Activated T-cell treated with anti-CD3 and anti-CD28 coated beads for 1 hour (primary cell): ENCODE results near the gene SARS1.
"Not testable (repeated sequence)": the region's sequence is repeated elsewhere in the genome, so short reads cannot be mapped to it uniquely, and the experiment has no call there.

ENCODE experiments used
- DNase-seq: peaks from one replicate; pipeline ENCODE4 v3.0.0-alpha.2; 2020; ENCODE audit warnings: low read depth

Gene SARS1

DNA sequence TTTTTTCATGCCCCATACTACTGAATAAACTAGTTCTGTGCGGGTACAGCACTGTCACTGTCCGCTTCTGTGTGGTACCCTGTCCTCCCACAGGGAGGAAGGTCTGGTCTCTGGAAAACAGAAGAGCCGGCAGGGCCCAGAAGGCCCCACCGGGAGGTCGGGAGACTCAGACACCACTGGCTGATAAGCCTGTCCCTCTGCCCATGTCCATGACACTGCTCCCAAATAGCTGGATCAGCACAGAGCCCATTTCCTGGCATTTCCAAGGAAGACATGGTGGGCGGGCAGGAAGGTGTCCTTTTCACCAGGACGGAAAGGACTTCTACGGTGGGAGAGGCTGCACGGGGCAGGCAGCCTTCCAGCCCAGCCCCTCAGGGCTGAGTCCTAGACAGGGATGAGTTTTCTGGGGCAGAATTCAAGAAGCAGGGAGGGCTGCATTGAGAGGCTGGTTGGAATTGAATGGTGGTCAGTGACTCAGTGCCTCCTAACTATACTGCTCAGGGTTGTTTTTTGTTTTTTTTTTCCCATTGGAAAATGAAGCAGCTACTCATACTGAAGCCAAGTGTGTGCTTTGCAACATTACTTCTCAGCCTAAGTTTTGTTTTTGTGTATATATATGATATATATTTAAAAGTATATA, 62.1 kb downstream of the SARS1 start:
- no peak for DNase-seq

DNA sequence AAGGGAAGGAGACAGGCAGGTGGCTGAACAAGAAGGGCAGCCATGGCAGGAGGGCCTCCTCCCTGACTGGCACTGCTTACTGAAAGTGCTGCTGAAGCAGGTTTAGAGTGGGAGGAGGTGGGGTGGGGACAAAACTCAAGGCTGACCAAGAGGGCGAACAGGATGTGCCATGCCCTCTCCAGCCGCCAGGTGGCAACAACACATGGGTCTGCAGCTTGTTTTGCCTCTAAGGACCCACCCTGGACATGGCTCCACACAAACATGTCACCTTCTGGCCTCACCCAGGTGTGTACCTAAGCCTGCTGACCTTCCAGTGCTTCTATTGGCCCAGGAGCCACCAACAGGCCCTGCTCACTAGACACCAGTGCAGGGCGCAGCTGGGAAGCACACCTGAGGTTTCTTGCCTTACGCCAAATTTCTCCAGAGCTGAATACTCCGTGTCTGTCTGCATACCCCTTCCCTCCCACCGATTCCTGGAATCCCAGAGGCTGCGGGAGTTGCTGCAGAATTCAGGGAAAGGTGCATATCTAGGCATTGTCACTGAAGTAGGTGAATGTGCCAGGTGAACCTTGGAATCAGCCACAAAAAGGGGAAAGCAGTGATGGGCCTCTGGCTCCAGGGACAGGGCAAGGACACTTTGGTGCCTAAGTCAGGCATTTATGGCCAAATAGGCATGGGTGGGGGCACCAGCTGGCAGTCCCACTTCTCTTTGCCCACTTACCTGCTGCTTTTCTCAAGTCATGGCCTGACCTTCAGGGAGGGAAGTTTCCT, 63.9 kb downstream of the SARS1 start:
- DNase-seq = peak; percentile 51

DNA sequence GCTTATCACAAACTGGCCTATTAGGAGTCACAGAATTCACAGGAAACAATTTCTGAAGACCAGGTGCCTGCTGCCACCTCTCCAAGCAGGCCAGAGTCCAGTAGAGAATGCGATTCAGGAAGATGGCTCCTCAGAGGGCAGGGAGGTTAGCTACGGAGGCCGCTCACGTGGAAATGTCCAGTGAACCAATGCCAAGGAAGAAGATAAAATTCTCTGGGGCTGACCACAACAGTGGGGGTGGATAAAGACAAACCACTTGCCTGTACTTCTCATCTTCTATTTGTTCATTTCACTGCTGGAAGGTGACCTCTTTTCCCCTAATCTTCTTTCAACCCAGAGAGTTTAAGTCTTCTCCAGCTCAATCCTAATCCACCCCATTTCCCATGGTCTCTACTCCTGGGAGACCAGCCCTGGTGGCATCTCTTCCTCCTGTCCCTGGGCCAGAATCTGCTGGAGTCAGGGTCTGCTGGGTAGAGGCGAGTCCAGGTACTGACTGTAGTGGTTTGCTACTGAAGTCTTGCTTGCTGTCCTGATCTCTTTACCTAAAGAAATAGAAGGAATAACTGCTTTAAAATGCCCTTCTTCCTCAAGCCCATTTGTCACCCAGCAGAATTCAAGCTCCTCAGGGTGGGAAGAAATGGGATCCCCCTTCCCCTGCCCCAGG, 66.0 kb downstream of the SARS1 start:
- DNase-seq = no peak

DNA sequence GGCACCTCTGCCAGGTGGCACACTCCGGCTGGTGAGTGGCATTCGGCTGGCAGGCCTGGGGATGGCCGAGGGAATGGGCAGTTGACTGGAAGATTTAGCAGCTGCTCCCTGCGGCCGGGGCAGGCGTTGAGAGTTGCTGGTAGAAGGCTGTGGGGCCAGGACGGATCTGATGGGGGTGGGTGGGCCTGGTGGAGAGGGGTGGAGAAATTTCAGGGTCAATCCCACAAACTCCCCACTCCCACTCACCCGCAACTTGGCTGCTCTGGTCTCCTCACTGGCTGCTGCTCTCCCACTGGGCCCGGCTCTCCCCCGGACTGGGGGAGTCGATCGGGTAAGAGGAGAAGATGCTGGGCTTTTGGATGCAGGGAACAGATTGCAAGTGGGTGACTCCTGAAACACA, 67.1 kb downstream of the SARS1 start:
- no peak for DNase-seq

DNA sequence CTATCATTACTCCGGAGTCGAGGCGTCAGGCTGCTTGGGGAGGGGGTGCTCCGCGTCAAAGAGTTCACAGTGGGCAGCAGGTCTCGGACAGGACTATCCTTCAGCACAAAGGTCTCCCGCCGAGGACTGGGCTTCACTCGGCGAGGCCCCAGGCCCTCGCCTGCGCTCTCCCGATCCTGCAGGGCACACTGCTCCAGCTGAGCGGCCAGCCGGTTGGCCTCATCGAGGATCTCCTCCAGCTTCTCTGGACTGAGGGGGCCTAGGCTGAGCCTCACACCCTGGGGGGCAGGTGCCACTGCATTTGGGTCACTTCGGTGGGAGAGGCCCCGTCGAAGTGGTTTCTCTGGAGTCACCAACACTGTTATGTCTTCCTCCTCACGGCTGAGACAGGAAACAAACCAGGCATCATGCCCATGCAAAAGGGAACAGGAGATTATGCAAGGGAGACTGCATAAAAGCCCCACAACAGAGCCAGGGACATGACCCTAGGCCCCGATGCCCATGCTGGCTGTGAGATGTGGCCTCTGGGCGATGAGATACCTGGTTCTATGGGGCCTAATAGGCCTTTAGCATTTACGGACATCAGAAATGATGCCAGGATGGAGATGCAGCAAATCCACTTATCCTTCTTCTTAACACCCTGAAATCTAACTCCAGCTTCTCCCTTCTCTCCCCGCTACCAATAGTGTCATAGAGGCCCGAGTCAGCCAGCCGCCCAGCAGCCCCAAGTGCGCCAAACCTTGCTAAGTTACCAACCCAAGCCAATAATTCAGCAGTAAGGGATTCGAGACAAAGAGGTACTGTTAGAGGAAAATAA, 68.2 kb downstream of the SARS1 start:
- DNase-seq = no peak

DNA sequence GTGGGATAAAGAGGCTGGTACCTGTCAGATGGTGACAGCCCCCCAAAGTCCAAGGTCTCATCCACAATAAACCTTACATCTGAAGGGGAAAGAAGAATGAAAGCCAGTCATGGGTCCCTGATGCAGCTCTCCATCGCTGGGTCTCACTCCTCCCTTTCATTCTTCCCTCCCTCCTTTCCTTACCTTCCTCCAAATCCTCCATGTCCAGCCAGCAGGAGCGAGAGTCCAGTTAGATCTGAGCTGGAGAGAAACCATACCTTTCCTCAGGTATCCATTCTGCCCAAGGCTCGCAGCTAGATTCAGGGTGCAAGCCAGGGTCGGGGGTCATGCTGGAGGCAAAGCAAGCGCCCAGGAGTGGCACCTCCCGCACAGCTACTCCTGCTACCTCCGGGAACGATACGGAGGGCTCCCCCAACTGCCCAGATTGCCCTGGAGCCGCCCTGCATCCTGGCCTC, 68.8 kb downstream of the SARS1 start:
- no peak for DNase-seq

DNA sequence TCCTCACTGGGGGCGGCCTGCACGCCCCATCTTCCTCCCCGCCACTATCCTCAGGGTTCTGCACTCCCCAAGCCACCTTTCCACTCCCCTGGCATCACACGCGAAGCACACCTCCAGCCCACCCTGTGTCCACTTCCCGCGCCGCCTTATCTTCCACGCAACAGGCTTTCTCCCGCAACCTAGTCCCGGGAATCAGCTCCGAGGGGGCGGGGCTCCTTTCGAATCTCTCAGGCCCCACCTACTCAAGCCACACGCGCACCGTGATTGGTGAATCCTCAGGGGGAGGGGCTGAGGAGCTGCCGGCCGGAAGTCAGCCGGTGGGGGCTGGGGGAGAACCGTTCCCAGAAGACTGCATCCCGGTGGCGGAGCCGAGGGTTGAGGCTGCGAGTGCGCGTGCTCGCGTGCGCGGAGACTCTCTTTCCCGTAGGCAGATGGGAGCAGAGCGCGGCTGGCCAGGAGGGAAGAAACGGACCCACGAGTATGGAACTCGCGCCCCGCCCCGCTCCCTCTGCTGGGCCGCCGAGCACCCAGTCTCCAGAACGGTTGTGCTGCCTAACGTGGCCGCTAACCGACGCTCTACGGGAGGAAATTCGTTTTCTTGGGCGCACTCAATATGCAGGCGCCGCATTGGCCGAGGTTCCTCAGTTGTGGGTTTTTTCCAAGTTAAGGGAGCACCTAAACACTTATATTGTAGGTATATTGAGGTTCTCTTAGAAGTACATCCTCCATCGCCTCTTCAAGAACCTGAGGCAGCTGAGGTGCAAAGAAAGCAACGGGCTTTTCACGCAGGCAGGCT, 69.4 kb downstream of the SARS1 start, which contains the start of gene PSRC1:
TSS of gene PSRC1 (minus strand) at position 194 of the 796 bp plus-strand sequence.
- peak; percentile 87 for DNase-seq

DNA sequence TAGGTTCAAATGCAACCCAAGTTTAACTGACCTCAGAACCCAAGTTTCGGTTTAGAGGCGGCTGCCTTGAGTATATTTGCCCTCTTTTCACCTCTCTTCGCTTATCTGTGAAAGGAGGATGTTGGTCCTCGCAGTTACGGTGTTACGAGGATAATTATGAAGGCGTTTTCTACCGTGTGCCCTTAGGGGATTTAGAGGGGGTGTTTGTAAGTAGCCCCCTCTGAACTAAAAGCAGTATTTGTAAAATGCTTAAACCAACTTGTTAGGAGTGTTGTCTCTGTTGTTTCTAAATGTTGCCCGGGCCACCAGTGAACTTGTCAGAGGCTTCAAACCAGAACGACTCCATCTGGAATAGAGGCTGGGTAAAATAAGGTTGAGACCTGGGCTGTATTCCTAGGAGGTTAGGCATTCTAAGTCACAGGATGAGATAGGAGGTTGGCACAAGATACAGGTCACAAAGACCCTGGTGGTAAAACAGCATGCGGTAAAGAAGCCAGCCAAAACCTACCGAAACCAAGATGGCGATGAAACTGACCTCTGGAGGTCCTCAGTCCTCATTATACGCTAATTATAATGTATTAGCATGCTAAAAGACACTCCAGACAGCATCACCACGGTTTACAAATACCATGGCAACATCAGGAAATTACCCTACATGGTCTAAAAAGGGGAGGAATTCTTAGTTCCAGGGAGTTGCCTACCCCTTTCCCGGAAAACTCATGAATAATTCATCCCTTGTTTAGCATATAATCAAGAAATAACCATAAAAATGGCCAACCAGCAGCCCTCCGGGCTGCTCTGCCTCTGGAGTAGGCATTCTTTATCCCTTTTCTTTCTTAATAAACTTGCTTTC, 70.3 kb downstream of the SARS1 start:
- no peak for DNase-seq

DNA sequence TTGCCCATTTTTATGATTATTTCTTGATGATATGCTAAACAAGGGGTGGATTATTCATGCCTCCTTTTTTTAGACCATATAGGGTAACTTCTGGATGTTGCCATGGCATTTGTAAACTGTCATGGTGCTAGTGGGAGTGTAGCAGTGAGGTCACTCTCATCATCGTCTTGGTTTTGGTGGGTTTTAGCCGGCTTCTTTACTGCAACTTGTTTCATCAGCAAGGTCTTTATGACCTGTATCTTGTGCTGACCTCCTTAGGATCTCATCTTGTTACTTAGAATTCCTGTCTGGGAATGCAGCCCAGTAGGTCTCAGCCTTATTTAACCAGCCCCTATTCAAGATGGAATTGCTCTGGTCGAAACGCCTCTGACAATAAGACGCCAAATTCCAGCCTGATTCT, 73.0 kb downstream of the SARS1 start:
- DNase-seq = not testable (repeated sequence)
